Cardiac muscle cell (in vitro differentiated cells and primary cell): ENCODE data around the gene LNPEP. TPM values are rescaled to one million over a fixed set of nuclear protein-coding genes. Genes with fewer than 3 reads are reported as not detected.
"Not testable (repeated sequence)": the region's sequence is repeated elsewhere in the genome, so short reads cannot be mapped to it uniquely, and the experiment has no call there.

ENCODE experiments used
- DNase-seq, 2 donors: peaks; one replicate each; pipeline versions ENCODE4 v3.0.0 to v3.0.0-alpha.2; 2010 to 2017; ENCODE audit warnings: low read depth in 1 of 2, low spot score in 1 of 2
- H3K27ac ChIP-seq: fragments of 200-600 bp; sonication (generic); 2 replicates; pipeline ENCODE4 v1.5.1; 2016
- H3K27me3 ChIP-seq: fragments of 200-600 bp; sonication (generic); 2 replicates; pipeline ENCODE4 v1.6.0; 2016; ENCODE audit warnings: control low read depth
- H3K36me3 ChIP-seq: fragments of 200-600 bp; sonication (generic); 2 replicates; pipeline ENCODE4 v1.5.1; 2016; ENCODE audit warnings: control low read depth
- H3K4me1 ChIP-seq: fragments of 200-600 bp; sonication (generic); 2 replicates; pipeline ENCODE4 v1.8.1; 2017; ENCODE audit warnings: low read depth, mild to moderate bottlenecking, mixed run types
- H3K4me3 ChIP-seq: fragments of 200-600 bp; sonication (generic); 2 replicates; pipeline ENCODE4 v1.5.1; 2016; ENCODE audit warnings: mild to moderate bottlenecking
- H3K9me3 ChIP-seq: fragments of 200-600 bp; sonication (generic); 2 replicates; pipeline ENCODE4 v1.5.1; 2017; ENCODE audit warnings: low read depth, mild to moderate bottlenecking, control low read depth
- CTCF ChIP-seq: IDR thresholded peaks from 2 replicates; pipeline ENCODE4 v1.5.1; 2012; ENCODE audit warnings: low read depth, mild to moderate bottlenecking, low read length
- polyA plus RNA-seq: library from polyadenylated mRNA; unstranded; fragments of >200 nt; fragmentation: Nextera tagmentation; extraction: Ambion mirVana; gene quantifications from 2 replicates; pipeline ENCODE4 v1.2.1, GENCODE V29; 2016
- total RNA-seq: library from RNA; depleted of rRNA; stranded (reverse); fragments of >200 nt; gene quantifications from 2 replicates; pipeline ENCODE4 v1.2.3, GENCODE V29; 2016

LNPEP gene
- total and polyA plus RNA-seq, 2 experiments from 2014 or later, result 11.2 to 41.0 TPM

- H3K4me3 ChIP-seq, result no peak overlapping the region
- no peaks in the 10 kb centered on the region for H3K36me3 ChIP-seq
- H3K27me3 ChIP-seq, result no peaks in the 10 kb centered on the region
- H3K9me3 ChIP-seq, result no peaks in the 10 kb centered on the region
- no peak overlapping the region for H3K27ac ChIP-seq
- DNase-seq, result no peak
- no peak for TF ChIP-seq CTCF
- peaks cover 13% of the 10 kb centered on the region for H3K4me1 ChIP-seq
Measured at GRCh38 chr5:97075649-97076048, 139.8 kb downstream of the LNPEP start.

GRCh38 chr5:97076098-97076497 is 140.2 kb downstream of the LNPEP start:
- no peak overlapping the region for H3K27ac ChIP-seq
- no peak overlapping the region for H3K4me3 ChIP-seq
- H3K27me3 ChIP-seq, result no peaks in the 10 kb centered on the region
- TF ChIP-seq CTCF, result no peak
- H3K4me1 ChIP-seq, result peaks cover 13% of the 10 kb centered on the region
- no peaks in the 10 kb centered on the region for H3K9me3 ChIP-seq
- DNase-seq, result no peak
- H3K36me3 ChIP-seq, result no peaks in the 10 kb centered on the region

- Histone ChIP-seq H3K4me1 (peaks cover 13% of the 10 kb centered on the region), H3K27me3 (no peaks in the 10 kb centered on the region), H3K36me3 (no peaks in the 10 kb centered on the region), H3K27ac (no peak overlapping the region), H3K4me3 (no peak overlapping the region), H3K9me3 (no peaks in the 10 kb centered on the region)
- DNase-seq, result no peak
- no peak for TF ChIP-seq CTCF
Measured at GRCh38 chr5:97077246-97077645, 141.4 kb downstream of the LNPEP start.

GRCh38 chr5:97078958-97079743 is 143.3 kb downstream of the LNPEP start:
- DNase-seq, result no peak
- H3K4me1 ChIP-seq, result peaks cover 13% of the 10 kb centered on the region
- no peak for TF ChIP-seq CTCF
- no peaks in the 10 kb centered on the region for H3K36me3 ChIP-seq
- peak overlapping the region; percentile 44 for H3K27ac ChIP-seq
- H3K4me3 ChIP-seq, result no peak overlapping the region
- no peaks in the 10 kb centered on the region for H3K27me3 ChIP-seq
- no peaks in the 10 kb centered on the region for H3K9me3 ChIP-seq

- H3K9me3 ChIP-seq, H3K27ac ChIP-seq, H3K36me3 ChIP-seq, H3K4me1 ChIP-seq, H3K4me3 ChIP-seq, DNase-seq, H3K27me3 ChIP-seq: not testable (repeated sequence)
Measured at GRCh38 chr5:97084782-97085458, 149.0 kb downstream of the LNPEP start.
